ENCODE data around the gene NUDC. TPM values are rescaled to one million over a fixed set of nuclear protein-coding genes. Genes with fewer than 3 reads are reported as not detected.

NUDC gene
- total and polyA plus RNA-seq, 2 of the 13 experiments (the other 11 are each of a cell fraction or from before 2014, with no cell fraction given) = 34.7 to 104 TPM

DNA sequence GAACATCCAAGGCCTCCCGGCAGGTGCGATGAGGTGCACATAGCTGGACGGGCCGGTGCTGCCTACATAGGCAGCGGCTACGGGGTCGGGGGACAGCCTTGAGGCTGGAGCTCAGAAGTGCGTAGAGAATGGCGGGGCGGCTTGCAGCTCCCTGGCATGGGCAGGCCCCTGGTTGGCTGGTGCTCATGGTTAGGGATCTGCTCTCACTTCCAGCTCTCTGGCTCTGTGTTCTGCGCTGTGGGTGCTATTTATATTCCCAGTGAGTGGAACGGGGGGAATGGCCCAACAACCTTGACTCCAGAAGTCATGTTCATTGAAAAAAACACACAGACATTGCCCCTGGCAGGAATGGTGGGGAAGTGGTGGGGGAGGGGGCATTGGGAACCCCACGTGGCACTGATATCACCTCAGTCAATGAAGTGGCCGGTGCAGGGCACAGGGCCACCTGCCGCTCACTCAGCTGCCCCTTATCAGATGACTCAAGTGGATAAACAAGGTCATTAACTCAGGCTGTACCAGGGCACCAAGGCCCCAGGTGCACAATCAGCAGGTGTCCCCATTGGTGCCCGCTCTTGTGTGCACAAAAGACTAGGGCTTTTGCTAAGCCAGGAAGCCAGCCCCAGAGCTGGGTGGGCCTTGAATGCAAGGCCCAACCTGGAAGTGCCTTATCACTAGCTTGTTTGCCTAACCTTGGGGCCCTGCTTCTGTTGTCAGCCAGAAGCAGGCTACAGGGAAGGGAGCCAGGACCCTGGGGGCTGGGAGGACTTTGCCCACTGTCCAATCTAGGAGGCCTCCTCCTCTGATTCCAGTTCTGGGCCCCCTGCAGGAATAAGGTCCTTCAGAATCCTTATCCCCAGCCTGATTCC lies 7.6 kb upstream of the NUDC start, which contains the start of gene NR0B2 (continued):
- TF ChIP-seq ZNF432 (CRISPR knock-in tag; IDR thresholded peaks at IDR 0.05; ENCODE audit: borderline replicate concordance) (peak; percentile 75; the same call in 1 of the 2 replicates), ZBTB26 (CRISPR knock-in tag; IDR thresholded peaks at IDR 0.05; ENCODE audit: borderline replicate concordance) (no peak), TSC22D2 (CRISPR knock-in tag; IDR thresholded peaks at IDR 0.05; ENCODE audit: borderline replicate concordance) (peak; percentile 40; the same call in 1 of the 2 replicates), ZMYM3 (CRISPR knock-in tag; IDR thresholded peaks at IDR 0.05) (peak; percentile 79), ZNF747 (CRISPR knock-in tag; IDR thresholded peaks at IDR 0.05; ENCODE audit: borderline replicate concordance) (peak; percentile 26), NR2F6 (IDR thresholded peaks at IDR 0.05) (peak; percentile 96), NR2F6 (CRISPR knock-in tag; IDR thresholded peaks at IDR 0.05) (peak; percentile 97), ZNF589 (CRISPR knock-in tag; conservative IDR thresholded peaks at IDR 0.05) (peak; percentile 86), RBM39 (IDR thresholded peaks at IDR 0.05; ENCODE audit: low read depth, low read length, poor library complexity, severe bottlenecking) (peak; percentile 85), FOXK1 (CRISPR knock-in tag; IDR thresholded peaks at IDR 0.05; ENCODE audit: borderline replicate concordance, low read depth) (peak; percentile 98), SP5 (CRISPR knock-in tag; IDR thresholded peaks at IDR 0.05; ENCODE audit: borderline replicate concordance, low read depth) (peak; percentile 81), SAFB2 (CRISPR knock-in tag; IDR thresholded peaks at IDR 0.05; ENCODE audit: borderline replicate concordance, low read depth) (peak; percentile 26; the same call in 1 of the 2 replicates), GPN1 (CRISPR knock-in tag; IDR thresholded peaks at IDR 0.05; ENCODE audit: borderline replicate concordance) (0 out of 2 replicates have a peak, but pooled peaks have one; percentile 31), CHCHD3 (CRISPR knock-in tag; IDR thresholded peaks at IDR 0.05) (0 out of 2 replicates have a peak, but pooled peaks have one; percentile 20), HMGXB4 (CRISPR knock-in tag; IDR thresholded peaks at IDR 0.05; ENCODE audit: borderline replicate concordance in 1 of 2, low read depth in 1 of 2) (peak; percentile 56 to 68; a peak in 2 of 4 replicates), ZNF160 (CRISPR knock-in tag; IDR thresholded peaks at IDR 0.05) (peak; percentile 92), ZNF256 (CRISPR knock-in tag; conservative IDR thresholded peaks at IDR 0.05) (peak; percentile 93; the same call in 1 of the 2 replicates), MAFK (conservative IDR thresholded peaks at IDR 0.05 in 1 of 2, IDR thresholded peaks at IDR 0.05 in 1 of 2; ENCODE audit: low read length in 2 of 2) (peak; percentile 57 to 67), ZNF17 (CRISPR knock-in tag; IDR thresholded peaks at IDR 0.05) (no peak)
- TF ChIP-seq, protein P1, sequence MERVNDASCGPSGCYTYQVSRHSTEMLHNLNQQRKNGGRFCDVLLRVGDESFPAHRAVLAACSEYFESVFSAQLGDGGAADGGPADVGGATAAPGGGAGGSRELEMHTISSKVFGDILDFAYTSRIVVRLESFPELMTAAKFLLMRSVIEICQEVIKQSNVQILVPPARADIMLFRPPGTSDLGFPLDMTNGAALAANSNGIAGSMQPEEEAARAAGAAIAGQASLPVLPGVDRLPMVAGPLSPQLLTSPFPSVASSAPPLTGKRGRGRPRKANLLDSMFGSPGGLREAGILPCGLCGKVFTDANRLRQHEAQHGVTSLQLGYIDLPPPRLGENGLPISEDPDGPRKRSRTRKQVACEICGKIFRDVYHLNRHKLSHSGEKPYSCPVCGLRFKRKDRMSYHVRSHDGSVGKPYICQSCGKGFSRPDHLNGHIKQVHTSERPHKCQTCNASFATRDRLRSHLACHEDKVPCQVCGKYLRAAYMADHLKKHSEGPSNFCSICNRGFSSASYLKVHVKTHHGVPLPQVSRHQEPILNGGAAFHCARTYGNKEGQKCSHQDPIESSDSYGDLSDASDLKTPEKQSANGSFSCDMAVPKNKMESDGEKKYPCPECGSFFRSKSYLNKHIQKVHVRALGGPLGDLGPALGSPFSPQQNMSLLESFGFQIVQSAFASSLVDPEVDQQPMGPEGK (CRISPR knock-in tag; IDR thresholded peaks at IDR 0.05) = peak; percentile 97

All from HepG2 (cell line).